IPS-20b (cell line): ENCODE results near the gene VSTM2L.
A peak's percentile ranks its signal among the peaks of the same experiment; 100 is the strongest.

Experiments used
- H3K27ac ChIP-seq: one replicate; pipeline ENCODE4 v1.5.1; 2013; ENCODE audit warnings: low read length
- H3K27me3 ChIP-seq: 2 replicates; pipeline ENCODE4 v1.6.1; 2013; ENCODE audit warnings: mild to moderate bottlenecking, low read length, inconsistent platforms; ENCODE audit not compliant: insufficient read depth
- H3K36me3 ChIP-seq: 2 replicates; pipeline ENCODE4 v1.6.1; 2013; ENCODE audit warnings: low read depth, mild to moderate bottlenecking, inconsistent platforms, low read length, moderate library complexity; ENCODE audit not compliant: insufficient read depth
- H3K4me1 ChIP-seq: 2 replicates; pipeline ENCODE4 v1.6.1; 2013; ENCODE audit warnings: mild to moderate bottlenecking, control low read depth, inconsistent platforms, low read length, moderate library complexity; ENCODE audit not compliant: insufficient read depth
- H3K4me3 ChIP-seq: 2 replicates; pipeline ENCODE4 v1.5.1; 2013; ENCODE audit warnings: mild to moderate bottlenecking, low read length, inconsistent platforms
- H3K9ac ChIP-seq: 2 replicates; pipeline ENCODE4 v1.6.1; 2013; ENCODE audit warnings: low read depth, mild to moderate bottlenecking, inconsistent platforms, low read length, moderate library complexity
- H3K9me3 ChIP-seq: 2 replicates; pipeline ENCODE4 v1.6.1; 2013; ENCODE audit warnings: mild to moderate bottlenecking, low read depth, low read length, inconsistent platforms; ENCODE audit not compliant: insufficient read depth

Gene VSTM2L

DNA sequence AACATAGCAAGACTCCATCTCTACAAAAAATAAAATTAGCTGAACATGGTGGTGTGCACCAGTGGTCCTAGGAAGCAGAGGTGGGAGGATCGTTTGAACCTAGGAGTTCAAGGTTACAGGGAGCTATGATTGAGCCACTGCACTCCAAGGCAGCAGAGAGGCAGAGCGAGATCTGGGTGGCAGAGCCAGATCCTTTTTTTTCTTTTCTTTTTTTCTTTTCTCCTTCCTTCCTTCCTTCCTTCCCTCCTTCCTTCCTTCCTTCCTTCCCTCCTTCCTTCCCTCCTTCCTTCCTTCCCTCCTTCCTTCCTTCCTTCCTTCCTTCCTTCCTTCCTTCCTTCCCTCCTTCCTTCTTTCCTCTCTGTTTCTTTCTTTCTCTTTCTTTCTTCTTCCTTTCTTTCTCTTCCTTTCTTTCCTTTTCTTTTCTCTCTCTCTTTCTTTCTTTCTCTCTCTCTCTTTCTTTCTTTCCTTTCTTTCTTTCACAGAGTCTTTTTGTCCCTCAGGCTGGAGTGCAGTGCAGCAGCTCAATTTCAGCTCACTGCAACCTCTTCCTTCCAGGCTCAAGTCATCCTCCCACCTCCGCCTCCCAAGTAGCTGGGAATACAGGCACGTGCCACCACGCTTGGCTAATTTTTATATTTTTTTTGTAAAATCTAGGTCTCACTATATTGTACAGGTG lies 9.2 kb upstream of the VSTM2L start:
- Histone ChIP-seq H3K27ac (no peak overlapping the region), H3K9me3 (no peaks in the 10 kb centered on the region), H3K36me3 (no peaks in the 10 kb centered on the region), H3K27me3 (no peaks in the 10 kb centered on the region), H3K4me1 (no peaks in the 10 kb centered on the region), H3K4me3 (no peak overlapping the region), H3K9ac (no peak overlapping the region)

DNA sequence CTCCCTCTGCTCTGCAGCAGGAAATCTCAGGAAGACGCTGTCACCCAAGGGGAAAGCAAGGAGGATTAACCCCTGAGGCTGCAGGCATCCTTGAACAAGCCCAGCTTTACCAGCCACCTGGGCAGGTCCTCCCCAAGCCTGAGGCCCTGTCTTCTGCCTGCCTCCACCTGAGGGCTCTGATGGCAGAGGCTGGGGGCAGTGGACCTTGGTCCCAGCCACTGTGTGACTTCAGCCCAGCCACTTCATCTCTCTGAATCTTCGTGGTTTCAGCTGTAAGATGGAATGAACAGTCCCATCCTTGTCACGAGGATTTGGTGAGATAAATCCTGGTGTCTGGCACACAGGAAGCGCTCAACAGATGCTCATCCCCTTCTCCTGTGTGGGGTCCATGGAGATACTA lies 8.5 kb upstream of the VSTM2L start:
- no peak overlapping the region for H3K27ac ChIP-seq
- no peaks in the 10 kb centered on the region for H3K4me1 ChIP-seq
- H3K9me3 ChIP-seq, result no peaks in the 10 kb centered on the region
- H3K4me3 ChIP-seq, result no peak overlapping the region
- no peaks in the 10 kb centered on the region for H3K27me3 ChIP-seq
- no peaks in the 10 kb centered on the region for H3K36me3 ChIP-seq
- H3K9ac ChIP-seq, result no peak overlapping the region

DNA sequence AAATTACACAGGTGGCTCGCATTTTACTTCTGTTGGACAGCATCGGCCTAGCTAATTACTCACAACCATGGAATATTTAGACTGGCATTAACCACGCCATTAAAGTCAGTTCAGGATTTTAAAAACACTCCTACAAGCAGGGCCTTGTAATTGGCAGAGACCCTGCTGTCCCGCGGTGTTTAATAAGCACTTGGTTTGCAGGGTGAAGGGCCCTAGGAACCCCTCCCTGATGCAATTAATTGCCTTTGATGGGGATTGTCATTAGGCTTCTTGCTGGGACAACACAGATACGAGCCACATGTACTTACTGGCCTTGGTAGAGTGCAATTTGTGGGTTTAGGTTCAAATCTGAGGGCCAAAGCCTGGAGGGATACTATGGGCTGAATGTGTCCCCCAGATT lies 7.8 kb upstream of the VSTM2L start:
- Histone ChIP-seq H3K27me3 (peaks cover 4% of the 10 kb centered on the region), H3K9ac (no peak overlapping the region), H3K4me3 (no peak overlapping the region), H3K4me1 (no peaks in the 10 kb centered on the region), H3K9me3 (no peaks in the 10 kb centered on the region), H3K27ac (no peak overlapping the region), H3K36me3 (no peaks in the 10 kb centered on the region)

DNA sequence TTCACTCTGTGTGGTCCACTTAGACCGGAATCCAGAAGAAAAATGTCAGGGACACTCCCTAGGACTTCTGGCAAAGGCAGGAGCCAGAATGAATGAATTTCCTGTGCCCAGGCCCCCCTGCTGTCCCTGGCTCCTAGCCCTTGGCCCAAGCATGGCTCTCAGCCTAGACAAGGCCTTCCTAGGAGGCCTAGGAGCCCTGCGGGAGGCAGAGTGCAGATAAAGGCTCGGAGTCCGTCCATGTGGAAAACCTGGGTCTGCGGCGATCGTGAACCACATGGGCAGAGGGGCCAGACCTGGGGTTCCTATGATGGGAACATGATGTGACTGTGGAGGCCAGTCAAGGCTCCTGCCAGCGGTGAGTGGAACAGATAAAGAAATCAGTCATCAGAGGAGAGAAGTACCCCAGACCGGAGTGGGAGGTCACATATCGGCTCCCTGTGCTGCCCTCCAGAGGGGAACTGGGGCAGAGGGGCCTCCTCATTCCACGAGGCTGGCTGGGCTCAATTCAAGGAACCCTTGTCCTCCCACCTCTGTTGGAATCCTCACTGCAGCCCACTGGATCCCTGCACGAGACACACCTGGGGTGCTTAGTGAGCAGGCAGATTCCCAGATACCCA lies 5.9 kb upstream of the VSTM2L start:
- Histone ChIP-seq H3K9ac (no peak overlapping the region), H3K9me3 (no peaks in the 10 kb centered on the region), H3K36me3 (no peaks in the 10 kb centered on the region), H3K4me3 (no peak overlapping the region), H3K27ac (no peak overlapping the region), H3K4me1 (no peaks in the 10 kb centered on the region), H3K27me3 (peaks cover 18% of the 10 kb centered on the region)

DNA sequence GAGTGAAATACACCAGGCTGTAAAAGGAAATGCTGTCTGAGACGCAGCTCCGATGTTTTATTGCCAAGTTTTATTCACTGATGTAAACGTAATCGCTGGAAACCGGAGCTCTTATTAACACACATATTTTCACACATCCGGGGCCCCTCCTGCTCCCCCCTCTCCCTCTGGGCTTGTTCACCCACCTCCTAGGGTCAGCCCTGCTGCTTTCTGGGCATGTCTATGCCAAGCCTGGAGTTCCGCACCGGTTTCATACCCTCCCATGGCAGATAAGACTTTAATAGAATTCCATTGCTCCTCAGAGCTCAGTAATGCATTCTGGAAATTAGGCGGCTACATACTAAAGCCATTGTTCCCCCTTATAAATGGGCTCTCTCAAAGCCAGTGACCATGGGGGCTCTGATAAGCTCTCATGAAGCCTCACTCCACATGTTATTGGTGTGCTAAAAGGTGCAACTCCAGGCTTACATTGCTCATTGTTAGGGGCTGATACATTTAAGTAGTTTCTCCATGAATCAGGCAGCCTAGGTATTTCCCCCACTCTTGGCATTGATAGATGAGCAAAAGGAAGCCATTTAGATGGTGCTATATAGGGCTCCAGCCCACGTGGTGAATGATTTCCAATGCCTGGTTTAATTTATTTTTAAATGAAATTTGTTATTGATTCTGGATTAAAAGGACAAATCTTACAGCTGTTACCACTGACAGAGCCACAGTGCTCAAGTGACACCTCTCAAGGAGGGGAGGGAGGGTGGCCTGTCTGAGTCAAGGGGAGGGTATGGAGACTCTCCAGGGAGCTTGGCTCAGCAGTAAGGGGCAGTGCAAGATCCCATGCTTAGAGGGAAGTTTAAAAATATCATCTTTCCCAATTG lies 4.5 kb upstream of the VSTM2L start:
- H3K27ac ChIP-seq, result no peak overlapping the region
- H3K4me3 ChIP-seq, result no peak overlapping the region
- H3K9me3 ChIP-seq, result no peaks in the 10 kb centered on the region
- no peaks in the 10 kb centered on the region for H3K36me3 ChIP-seq
- H3K9ac ChIP-seq, result no peak overlapping the region
- H3K27me3 ChIP-seq, result peaks cover 29% of the 10 kb centered on the region
- H3K4me1 ChIP-seq, result no peaks in the 10 kb centered on the region

DNA sequence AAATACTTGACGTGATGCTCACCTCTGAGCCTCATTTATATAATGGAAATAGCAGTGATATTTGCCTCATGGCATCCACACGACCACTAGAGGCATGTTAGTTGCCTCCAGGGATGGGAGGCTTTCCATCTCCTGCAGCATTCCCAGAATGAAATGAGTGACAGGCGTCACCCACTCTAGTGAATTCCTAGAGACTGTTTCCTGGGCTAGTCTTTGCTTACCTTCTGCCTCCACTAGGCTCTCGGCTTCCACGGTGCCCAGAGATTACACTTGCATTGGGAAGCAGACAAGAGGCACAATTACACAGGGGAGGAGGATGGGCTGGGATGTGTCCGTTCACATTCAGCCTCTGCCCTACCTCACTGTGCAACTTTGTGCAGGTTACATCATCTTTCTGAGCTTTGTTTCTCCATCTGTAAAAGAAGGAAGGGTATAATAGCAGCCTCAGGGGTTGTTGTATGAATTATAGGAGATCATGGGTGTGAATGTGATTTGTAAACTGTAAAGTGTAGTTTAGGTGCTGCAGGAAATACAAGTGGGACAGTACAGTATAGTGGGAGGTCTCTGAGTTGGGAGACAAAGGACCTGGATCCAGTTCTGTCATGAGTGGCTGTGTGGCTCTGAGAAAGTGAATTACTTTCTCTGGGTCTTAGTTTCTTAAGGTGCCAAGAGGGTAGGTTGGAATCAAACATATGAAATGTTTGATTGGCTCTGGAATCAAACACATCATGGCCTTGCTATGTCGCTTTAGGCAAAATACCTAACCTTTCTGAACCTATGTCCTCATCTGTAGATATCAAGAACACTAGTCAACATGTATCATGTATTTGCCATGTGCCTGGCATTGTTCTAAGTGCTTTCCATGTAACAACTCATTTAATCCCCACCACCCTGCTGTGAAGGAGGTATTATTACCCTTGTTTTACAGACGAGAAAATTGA lies 3.6 kb upstream of the VSTM2L start:
- H3K27ac ChIP-seq, result no peak overlapping the region
- peaks cover 38% of the 10 kb centered on the region for H3K27me3 ChIP-seq
- H3K4me1 ChIP-seq, result no peaks in the 10 kb centered on the region
- no peak overlapping the region for H3K4me3 ChIP-seq
- H3K9me3 ChIP-seq, result no peaks in the 10 kb centered on the region
- no peak overlapping the region for H3K9ac ChIP-seq
- no peaks in the 10 kb centered on the region for H3K36me3 ChIP-seq

DNA sequence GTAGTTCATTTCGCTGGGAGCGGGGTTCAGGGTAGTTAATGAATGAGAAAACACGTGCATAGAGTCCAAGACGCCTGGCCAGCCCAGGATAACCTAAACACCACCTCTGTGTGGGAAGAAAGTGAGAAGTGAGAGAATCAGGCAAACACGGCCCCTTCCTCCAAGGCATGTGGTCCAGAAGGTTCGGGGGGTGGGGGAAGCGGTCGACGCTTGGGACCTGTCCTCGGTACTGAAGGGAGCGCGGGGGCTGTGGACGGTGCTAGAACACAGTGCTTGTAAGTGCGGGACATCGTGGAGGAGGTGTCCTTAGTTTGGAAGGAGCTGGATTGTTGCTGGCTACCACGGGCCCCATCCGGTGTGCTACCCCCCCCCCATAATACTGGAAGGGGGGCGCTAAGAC lies 1.7 kb upstream of the VSTM2L start:
- Histone ChIP-seq H3K27me3 (peaks cover 44% of the 10 kb centered on the region), H3K9me3 (no peaks in the 10 kb centered on the region), H3K36me3 (no peaks in the 10 kb centered on the region), H3K4me1 (no peaks in the 10 kb centered on the region), H3K27ac (no peak overlapping the region), H3K4me3 (no peak overlapping the region), H3K9ac (no peak overlapping the region)

DNA sequence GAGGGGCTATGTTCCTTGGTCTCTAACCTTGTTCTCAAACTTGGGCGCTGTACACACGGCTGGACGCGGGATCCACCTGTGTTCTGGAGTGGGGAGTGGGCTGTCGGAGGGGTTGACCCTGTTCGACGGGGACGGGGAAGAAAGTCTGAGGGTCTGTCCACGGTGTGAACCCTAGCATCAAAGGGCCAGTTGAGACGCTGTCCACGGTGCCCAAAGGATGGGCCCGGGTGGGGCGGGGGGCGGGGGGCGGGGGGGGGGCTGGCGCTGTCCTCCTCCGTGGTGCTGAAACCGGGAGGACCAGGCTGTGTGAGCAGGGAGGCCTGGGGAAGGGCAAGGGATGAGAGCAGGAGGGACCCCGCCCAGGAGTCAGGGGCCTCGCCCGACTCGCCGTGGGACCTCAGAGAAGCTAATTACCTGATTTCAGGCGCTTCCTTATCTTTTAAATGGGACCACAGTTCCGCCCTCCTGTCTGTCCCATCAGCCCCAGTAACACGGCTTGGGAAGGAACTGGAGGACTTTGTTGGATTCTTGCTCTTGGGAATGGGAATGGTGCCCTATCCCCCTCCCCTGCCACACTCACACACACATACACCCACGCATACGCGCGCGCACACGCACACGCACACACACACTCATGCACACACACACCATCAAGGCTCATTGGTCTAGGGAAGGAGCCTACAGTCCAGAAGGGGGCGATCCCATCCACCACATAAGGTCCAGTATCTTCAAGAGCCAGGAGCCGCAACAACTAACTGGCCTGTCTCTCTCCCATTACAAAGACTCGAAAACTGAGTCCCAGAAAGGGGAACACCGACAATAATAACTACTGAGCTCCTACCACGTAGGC lies 1.0 kb upstream of the VSTM2L start:
- H3K9ac ChIP-seq, result no peak overlapping the region
- peaks cover 44% of the 10 kb centered on the region for H3K27me3 ChIP-seq
- H3K4me3 ChIP-seq, result peak overlapping the region; percentile 54; the same call in 1 of the 2 replicates
- no peaks in the 10 kb centered on the region for H3K36me3 ChIP-seq
- H3K27ac ChIP-seq, result no peak overlapping the region
- no peaks in the 10 kb centered on the region for H3K9me3 ChIP-seq
- H3K4me1 ChIP-seq, result 0 out of 2 replicates have a peak, but pooled peaks cover 2% of the 10 kb centered on the region

DNA sequence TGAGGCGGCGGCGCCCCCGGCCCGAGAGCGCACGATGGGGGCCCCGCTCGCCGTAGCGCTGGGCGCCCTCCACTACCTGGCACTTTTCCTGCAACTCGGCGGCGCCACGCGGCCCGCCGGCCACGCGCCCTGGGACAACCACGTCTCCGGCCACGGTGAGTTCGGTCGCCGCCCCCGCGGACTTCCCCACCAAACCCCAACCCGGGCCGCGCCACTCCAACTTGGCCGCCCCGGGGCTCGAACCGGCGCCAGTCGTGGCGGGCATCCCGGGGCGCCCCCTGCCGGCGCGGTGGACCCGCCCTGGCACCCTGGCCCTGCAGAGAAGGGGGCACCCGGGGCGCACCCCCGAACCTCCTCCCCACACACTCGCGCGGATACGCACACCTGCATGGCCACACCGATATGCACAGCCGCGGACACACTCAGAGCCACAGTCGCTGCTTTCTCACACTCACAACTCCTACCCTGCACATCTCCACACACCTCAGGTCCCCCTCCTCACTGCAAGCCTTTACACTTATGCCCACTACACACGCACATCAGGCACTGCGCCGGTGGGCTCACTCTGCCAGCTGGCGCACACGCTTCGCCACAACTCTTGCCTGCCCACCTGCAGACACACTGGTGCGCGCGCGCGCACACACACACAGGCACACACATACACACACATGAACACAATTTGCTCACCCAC lies 535 bp downstream of the VSTM2L start:
- no peak overlapping the region for H3K27ac ChIP-seq
- no peaks in the 10 kb centered on the region for H3K9me3 ChIP-seq
- peak overlapping the region; percentile 53; the same call in 1 of the 2 replicates for H3K4me3 ChIP-seq
- peaks cover 16% of the 10 kb centered on the region for H3K4me1 ChIP-seq
- H3K36me3 ChIP-seq, result no peaks in the 10 kb centered on the region
- H3K9ac ChIP-seq, result no peak overlapping the region
- H3K27me3 ChIP-seq, result peaks cover 44% of the 10 kb centered on the region

DNA sequence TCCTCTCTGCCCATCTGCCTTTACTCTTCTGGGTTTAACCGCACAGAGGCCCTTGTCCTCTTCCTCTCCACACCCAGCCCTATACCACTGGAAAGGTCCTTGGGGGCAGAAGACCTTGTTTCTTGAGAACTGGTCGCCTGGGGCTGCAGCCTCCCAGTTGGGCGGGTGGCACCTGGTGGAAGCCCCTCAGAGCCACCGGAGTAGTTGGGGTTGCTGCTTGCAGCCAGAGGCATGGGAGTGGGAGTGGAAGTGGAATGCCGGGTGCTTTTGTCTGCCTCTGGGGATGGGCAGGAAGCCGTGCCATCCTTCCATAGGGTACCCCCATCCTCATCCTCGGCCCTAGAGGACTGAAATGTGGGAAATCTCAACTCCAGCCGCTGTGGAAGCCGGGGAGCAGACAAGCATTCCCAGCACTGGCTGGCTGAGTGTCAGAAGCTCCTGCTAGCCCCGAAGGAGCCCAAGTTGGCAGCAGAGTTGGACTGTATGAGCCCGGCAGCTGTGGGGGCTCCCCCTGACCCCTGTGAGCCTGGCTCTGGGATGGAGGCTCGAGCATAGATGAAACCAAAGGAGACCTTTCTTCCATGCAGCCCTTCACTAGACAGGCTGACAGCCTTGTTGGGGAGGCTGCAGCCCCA lies 1.2 kb downstream of the VSTM2L start:
- H3K27me3 ChIP-seq, result peaks cover 44% of the 10 kb centered on the region
- no peak overlapping the region for H3K9ac ChIP-seq
- H3K4me3 ChIP-seq, result no peak overlapping the region
- H3K36me3 ChIP-seq, result no peaks in the 10 kb centered on the region
- no peak overlapping the region for H3K27ac ChIP-seq
- H3K4me1 ChIP-seq, result peaks cover 16% of the 10 kb centered on the region
- no peaks in the 10 kb centered on the region for H3K9me3 ChIP-seq
